ENCODE measurements around the gene NTSR1.

NTSR1 gene

GRCh38 chr20:62773845-62774714 is 65.4 kb downstream of the NTSR1 start:
- no peak for DNase-seq

DNA sequence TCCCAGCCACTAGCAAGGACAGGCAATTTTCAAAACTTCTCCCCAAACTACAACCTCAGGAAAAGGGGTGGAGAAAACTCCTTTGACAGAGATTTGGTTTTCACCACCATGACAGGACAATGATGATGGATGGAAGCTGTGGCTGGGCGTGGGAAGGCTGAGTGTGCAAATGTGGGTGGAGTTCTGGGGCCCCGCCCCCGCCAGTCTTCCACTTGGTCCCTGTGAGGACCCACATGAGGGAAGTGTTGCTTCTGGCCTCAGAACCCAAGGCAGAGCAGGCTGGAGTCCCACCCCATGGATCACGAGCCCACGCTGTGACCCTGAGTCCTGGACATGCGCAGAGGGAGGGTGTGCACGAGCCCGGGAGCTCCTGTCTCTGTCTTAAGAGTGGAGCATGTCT is 66.1 kb downstream of the NTSR1 start:
- no peak for DNase-seq

DNA sequence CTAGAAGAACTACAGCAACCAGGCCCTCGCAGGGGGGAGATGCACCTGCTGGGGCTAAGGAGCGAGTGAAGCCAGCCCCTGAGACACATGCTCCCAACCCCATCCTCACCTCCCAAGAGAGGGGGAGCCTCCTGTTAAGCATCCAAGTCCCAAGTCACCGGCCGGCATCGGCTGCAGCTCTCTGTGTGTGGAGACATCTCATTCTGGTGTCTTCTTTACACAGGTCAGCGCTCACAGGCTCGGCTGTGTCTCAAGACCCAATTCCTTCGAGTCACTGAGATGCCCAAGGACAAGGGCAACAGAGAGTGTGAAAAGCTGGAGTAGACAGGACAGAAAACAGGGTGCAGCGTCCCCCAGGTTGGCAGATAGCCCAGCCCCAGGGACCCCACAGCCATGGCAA is 66.6 kb downstream of the NTSR1 start:
- no peak for DNase-seq

- DNase-seq, result no peak
These were observed 67.5 kb downstream of the NTSR1 start for GRCh38 chr20:62776035-62776691.

DNA sequence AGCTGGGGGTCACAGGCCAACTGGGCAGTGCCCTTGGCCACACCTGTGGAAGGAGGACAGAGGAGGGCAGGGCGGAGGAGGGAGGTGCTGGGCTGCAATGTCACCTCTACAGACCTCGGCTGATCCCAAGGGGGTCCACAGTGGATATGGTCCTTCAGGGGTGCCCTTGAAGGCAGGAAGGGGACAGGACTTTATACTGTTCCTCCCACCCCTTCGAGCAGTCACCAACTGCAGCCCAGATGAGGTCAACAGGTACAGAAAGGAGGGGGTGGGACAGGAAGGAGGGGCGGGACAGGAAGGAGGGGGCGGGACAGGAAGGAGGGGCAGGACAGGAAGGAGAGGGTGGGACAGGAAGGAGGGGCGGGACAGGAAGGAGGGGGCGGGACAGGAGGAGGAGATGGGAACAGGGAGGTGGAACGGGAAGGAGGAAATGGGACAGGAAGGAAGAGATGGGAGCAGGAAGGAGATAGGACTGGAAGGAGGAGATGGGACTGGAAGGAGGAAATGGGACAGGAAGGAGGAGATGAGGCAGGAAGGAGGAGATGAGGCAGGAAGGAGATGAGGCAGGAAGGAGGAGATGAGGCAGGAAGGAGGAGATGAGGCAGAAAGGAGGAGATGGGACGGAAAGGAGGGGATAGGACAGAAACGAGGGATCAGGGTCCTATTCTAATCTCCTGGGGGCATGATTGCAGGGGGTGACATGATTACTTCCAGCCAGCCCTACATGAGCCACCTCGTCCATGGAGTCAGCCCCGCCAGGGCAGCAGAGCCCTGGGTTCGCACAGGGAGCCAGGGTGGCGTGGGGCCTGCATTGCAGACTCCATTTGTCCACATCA is 68.3 kb downstream of the NTSR1 start:
- DNase-seq, result no peak

DNA sequence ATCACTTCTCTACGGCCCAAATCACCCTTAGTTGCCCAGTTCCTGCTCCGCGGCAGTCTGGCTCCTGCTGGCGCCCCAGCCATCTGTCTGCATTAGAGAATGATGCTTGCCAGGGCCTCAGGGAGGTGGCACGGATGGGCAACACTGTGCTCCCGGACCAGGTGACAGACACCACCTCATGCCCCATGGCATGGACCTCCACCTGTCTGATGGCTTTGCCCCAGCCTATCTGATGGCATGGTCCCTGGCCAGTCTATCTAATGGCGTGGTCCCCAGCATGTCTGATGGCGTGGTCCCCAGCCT is 68.8 kb downstream of the NTSR1 start:
- no peak for DNase-seq

DNA sequence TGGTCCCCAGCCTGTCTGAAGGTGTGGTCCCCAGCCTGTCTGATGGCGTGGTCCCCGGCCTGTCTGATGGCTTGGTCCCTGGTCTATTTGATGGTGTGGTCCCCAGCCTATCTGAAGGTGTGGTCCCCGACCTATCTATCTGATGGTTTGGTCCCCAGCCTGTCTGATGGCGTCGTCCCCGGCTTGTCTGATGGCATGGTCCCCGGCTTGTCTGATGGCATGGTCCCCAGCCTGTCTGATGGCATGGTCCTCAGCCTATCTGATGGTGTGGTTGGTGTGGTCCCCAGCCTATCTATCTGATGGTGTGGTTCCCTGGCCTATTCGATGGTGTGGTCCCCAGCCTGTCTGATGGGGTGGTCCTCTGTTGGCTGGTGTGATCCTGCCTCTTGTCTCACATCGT is 69.4 kb downstream of the NTSR1 start:
- no peak for DNase-seq

DNA sequence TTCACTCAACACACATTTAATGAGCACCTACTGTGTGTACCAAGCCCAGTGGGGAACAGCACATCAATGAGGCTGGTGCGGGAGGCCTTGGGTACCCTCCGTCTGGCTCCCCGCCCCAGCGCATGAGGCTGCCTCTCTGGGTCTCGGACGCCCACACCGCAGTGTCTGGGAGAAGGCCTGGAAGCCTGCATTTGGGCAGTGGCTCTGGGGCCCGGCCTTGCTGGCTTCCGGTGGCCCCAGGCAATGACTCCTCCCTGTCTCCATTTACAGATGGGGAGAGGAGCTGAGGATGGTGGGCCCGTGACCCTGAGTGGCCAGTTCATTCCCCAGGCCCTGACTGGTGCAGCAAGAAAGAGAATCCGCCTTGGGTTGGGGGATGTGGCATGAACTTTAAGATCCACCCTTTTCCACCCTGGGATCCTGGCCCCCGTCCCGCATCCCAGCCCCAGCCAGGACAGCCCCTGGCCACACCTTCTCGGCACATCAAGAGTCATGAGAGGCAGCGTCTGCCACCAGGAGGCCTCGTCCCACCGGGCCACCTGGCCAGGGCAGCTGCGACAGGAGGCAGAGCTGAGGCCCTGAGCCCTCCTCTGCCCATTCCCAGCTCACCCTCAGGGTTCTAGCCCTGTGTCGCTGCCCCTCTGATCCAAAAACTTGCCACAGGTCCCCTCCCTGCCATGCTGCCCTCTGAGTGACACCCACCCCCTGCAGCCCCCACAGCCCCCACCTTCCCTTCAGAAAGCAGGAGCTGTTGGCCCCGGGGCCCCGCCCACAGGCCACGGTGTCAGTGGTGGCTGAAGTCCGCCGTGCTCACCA is 70.2 kb downstream of the NTSR1 start:
- DNase-seq, result no peak

GRCh38 chr20:62779417-62779685 is 70.7 kb downstream of the NTSR1 start:
- DNase-seq, result no peak

- DNase-seq, result no peak
These were observed 71.6 kb downstream of the NTSR1 start for GRCh38 chr20:62780204-62780603.

- DNase-seq, result no peak
These were observed 72.1 kb downstream of the NTSR1 start for GRCh38 chr20:62780696-62781095.

DNA sequence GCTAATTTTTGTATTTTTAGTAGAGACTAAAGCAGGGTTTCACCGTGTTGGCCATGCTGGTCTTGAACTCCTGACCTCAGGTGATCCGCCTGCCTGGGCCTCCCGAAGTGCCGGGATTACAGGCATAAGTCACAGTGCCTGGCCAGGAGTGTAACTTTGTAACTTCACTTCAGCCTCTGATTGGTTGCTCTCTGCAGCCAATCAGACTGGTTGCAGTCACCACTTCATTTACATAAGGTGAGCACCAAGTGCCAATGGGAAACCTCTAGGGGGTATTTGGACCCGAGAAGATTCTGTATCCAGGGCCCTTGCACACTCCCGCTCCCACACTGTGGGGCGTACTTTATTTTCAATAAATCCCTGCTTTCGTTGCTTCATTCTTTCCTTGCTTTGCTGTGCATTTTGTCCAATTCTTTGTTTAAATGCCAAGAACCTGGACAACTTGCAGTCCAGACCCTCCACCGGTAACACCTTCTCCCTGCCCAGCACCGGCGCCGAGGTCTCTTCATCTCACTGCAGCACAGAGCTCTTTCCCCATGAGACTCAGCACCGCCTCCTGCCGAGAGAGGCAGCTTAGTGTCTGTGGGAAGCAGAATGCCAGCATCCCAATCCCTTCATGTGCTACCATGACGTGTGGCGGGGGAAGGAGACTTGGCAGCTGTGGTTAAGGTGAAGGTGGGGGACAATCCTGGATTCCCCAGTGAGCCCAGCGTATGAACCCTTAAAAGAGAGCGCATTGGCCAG is 73.7 kb downstream of the NTSR1 start:
- DNase-seq, result no peak

GRCh38 chr20:62782893-62783278 is 74.2 kb downstream of the NTSR1 start:
- no peak for DNase-seq

DNA sequence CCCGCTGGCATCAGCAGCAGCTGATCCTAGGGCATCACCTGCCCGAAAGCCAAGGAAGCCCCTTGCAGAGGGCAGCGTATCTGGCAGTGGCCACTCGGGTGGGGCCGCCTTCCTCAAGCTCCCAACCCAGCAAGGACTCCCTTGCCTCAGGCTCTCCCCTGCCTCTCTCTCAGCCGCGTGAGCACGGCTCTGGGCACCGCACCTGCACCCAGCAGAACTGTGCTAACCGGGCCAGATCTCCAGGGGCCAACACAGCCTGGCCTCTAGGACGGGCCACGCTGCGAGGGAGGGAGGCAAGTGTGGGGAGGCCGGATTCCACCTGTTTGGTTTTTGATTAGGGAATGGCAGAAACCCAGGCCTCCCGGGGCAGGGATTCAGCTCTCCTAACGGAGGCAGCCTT is 75.9 kb downstream of the NTSR1 start:
- DNase-seq, result no peak

DNA sequence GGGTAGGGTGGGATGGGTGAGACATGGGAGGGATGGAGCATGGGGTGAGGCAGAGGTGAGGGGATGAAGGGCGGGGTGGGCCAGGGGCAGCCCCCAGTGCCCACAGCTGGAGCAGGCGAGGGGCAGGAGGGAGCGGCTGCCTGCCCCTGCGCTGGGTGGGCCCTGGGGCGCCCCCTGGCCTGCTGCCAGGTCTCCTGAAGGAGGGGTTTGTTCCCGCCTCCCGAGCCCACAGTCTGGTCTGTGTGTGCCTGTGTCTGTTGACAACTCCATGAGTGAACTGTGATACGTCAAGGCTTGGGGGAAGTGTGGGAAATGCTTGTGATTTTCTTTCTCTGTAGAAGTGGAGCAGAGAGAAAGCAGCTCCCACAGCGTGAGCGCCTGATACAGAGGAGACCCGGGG is 76.8 kb downstream of the NTSR1 start:
- no peak for DNase-seq

GRCh38 chr20:62786157-62786556 is 77.5 kb downstream of the NTSR1 start:
- DNase-seq, result no peak

DNA sequence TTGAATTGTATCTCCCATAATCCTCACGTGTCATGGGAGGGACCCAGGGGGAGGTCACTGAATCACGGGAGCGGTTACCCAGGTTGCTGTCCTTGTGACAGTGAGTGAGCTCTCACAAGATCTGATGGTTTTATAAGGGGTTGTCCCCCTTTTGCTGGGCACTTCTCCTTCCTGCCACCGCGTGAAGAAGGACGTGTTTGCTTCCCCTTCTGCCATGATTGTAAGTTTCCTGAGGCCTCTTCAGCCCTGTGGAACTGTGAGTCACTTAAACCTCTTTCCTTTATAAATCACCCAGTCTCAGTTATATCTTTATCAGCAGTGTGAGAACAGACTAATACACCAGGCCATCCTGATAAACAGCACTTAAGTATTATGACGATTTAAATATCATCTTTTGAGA is 78.7 kb downstream of the NTSR1 start:
- no peak for DNase-seq

DNA sequence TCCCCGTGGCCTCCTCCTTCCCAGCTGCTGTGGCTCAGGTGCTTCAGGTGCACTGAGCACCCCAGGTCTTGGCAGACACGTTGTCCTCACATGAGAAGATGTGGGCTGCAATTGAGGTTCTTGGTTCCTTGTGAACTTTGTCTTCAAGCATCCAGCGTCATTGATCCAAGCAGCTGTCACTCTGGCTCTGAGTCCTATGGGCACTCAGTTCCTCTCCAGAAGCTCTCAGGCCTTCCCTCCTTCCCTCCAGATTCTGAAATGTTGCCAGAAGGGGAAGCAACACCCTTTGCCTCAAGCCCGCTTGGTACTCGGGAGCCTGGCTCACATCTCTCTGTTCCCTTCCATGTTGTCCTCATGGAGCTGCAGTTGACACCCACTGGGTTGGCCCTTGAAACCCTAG is 79.2 kb downstream of the NTSR1 start:
- no peak for DNase-seq

- no peak for DNase-seq
These were observed 80.0 kb downstream of the NTSR1 start for GRCh38 chr20:62788607-62789006.

DNA sequence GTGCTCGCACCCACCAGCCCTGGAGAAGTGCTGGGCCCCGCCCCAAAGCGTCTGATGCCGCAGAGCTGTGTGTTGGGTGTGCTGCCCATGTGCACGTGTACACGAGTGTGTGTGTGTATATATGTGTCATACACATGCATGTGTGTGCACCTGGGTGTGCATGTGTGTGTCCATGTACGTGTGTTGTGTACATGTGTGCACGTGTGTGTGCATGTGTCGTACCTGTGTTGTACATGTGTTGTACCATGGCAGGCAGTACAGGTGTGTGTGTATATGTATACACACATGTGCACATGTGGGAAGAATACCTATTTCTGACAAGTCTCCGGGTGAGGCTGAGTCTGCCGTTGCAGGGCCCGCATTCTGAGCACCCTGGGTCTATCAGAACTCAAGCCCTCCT is 81.4 kb downstream of the NTSR1 start:
- DNase-seq, result no peak

GRCh38 chr20:62791301-62792181 is 82.9 kb downstream of the NTSR1 start:
- DNase-seq, result peak; percentile 92

Data from midbrain (tissue), 1 donor.